WTC11 (cell line): Measurements from ENCODE around the gene SIK2. TPM values are rescaled to one million over a fixed set of nuclear protein-coding genes. Genes with fewer than 3 reads are reported as not detected.
A peak's percentile ranks its signal among the peaks of the same experiment; 100 is the strongest.

ENCODE experiments used
- ATAC-seq: fragments of 200-7000 bp; cut with Tn5 transposase; 2 replicates; pipeline ENCODE4 v1.10.0; 2021; ENCODE audit warnings: mild to moderate bottlenecking, moderate library complexity
- CTCF ChIA-PET: fragments of 300-600 bp; sonication (Branson Sonifier 250); formaldehyde crosslinking; loops from one replicate; lab custom pipeline; 2021; ENCODE audit warnings: antibody characterized with exemption; lab: Charles Lee
- POLR2A ChIA-PET: fragments of 350-600 bp; sonication (Branson Sonifier 250); formaldehyde crosslinking; loops from one replicate; lab custom pipeline; 2021; ENCODE audit warnings: antibody characterized with exemption; lab: Charles Lee
- DNase-seq: peaks from one replicate; pipeline ENCODE4 v3.0.0; 2021; ENCODE audit warnings: low spot score
- H3K27ac Mint-ChIP-seq: 2 replicates; pipeline ENCODE4 v1.8.0; 2021; ENCODE audit warnings: mixed read lengths
- H3K27me3 Mint-ChIP-seq: 2 replicates; pipeline ENCODE4 v1.8.0; 2021; ENCODE audit warnings: low read depth, mild to moderate bottlenecking, moderate library complexity, mixed read lengths
- H3K36me3 Mint-ChIP-seq: 2 replicates; pipeline ENCODE4 v1.8.0; 2021; ENCODE audit warnings: mixed read lengths
- H3K4me1 Mint-ChIP-seq: 2 replicates; pipeline ENCODE4 v1.8.0; 2022; ENCODE audit warnings: mixed read lengths
- H3K4me3 Mint-ChIP-seq: 2 replicates; pipeline ENCODE4 v1.8.0; 2021; ENCODE audit warnings: mild to moderate bottlenecking, moderate library complexity, mixed read lengths
- H3K9me3 Mint-ChIP-seq: 2 replicates; pipeline ENCODE4 v1.8.0; 2021; ENCODE audit warnings: mixed read lengths
- ATF2 ChIP-seq: sonication (generic); formaldehyde crosslinking; IDR thresholded peaks from 2 replicates; pipeline ENCODE4 v1.8.1; 2022; ENCODE audit warnings: low read depth, missing genetic modification reagents, borderline replicate concordance
- HMGXB4 ChIP-seq: sonication (generic); formaldehyde crosslinking; IDR thresholded peaks from 2 replicates; pipeline ENCODE4 v1.8.1; 2023; ENCODE audit warnings: mild to moderate bottlenecking, moderate library complexity, missing genetic modification reagents
- JUN ChIP-seq: sonication (generic); formaldehyde crosslinking; IDR thresholded peaks from 2 replicates; pipeline ENCODE4 v1.8.0; 2023; ENCODE audit warnings: mild to moderate bottlenecking, missing genetic modification reagents
- KAT7 ChIP-seq: sonication (generic); formaldehyde crosslinking; IDR thresholded peaks from 2 replicates; pipeline ENCODE4 v1.8.1; 2023; ENCODE audit warnings: missing genetic modification reagents, mild to moderate bottlenecking, borderline replicate concordance
- NFE2L1 ChIP-seq: sonication (generic); formaldehyde crosslinking; IDR thresholded peaks from 2 replicates; pipeline ENCODE4 v1.8.1; 2023; ENCODE audit warnings: missing genetic modification reagents
- NR3C1 ChIP-seq: sonication (generic); formaldehyde crosslinking; conservative IDR thresholded peaks from 2 replicates; pipeline ENCODE4 v1.8.1; 2023; ENCODE audit warnings: low read depth, mild to moderate bottlenecking, missing genetic modification reagents
- SMAD3 ChIP-seq: sonication (generic); formaldehyde crosslinking; IDR thresholded peaks from 2 replicates; pipeline ENCODE4 v1.8.0; 2022; ENCODE audit warnings: missing genetic modification reagents, mild to moderate bottlenecking, borderline replicate concordance
- SP1 ChIP-seq: sonication (generic); formaldehyde crosslinking; conservative IDR thresholded peaks from 2 replicates; pipeline ENCODE4 v1.8.1; 2022; ENCODE audit warnings: missing genetic modification reagents
- TEAD1 ChIP-seq: sonication (generic); formaldehyde crosslinking; IDR thresholded peaks from 2 replicates; pipeline ENCODE4 v1.8.0; 2022; ENCODE audit warnings: mild to moderate bottlenecking, missing genetic modification reagents
- USF1 ChIP-seq: sonication (generic); formaldehyde crosslinking; IDR thresholded peaks from 2 replicates; pipeline ENCODE4 v1.8.0; 2022; ENCODE audit warnings: mild to moderate bottlenecking, missing genetic modification reagents
- USF2 ChIP-seq: sonication (generic); formaldehyde crosslinking; IDR thresholded peaks from 2 replicates; pipeline ENCODE4 v1.8.1; 2023; ENCODE audit warnings: mild to moderate bottlenecking, missing genetic modification reagents, moderate library complexity
- total RNA-seq: library from RNA; stranded (reverse); gene quantifications from 3 replicates; pipeline ENCODE4 v1.2.3, GENCODE V29; 2021
- TF ChIP-seq, protein P1 (sequence below): sonication (generic); formaldehyde crosslinking; IDR thresholded peaks from 2 replicates; pipeline ENCODE4 v1.8.1; 2023; ENCODE audit warnings: mild to moderate bottlenecking, missing genetic modification reagents, moderate library complexity
- TF ChIP-seq, protein P2 (sequence below): sonication (generic); formaldehyde crosslinking; IDR thresholded peaks from 2 replicates; pipeline ENCODE4 v1.8.1; 2022; ENCODE audit warnings: mild to moderate bottlenecking, moderate library complexity, missing genetic modification reagents
- TF ChIP-seq, protein P3 (sequence below): sonication (generic); formaldehyde crosslinking; IDR thresholded peaks from 2 replicates; pipeline ENCODE4 v1.8.0; 2023; ENCODE audit warnings: missing genetic modification reagents, mild to moderate bottlenecking, borderline replicate concordance

SIK2 gene
- total RNA-seq, 1 experiment from 2014 or later = 7.2 TPM

GRCh38 chr11:111765984-111766833 lies 164.0 kb downstream of the SIK2 start, which contains the start of gene PPP2R1B:
TSS of gene PPP2R1B (minus strand) at chr11:111766389. CDS start at chr11:111766361, 28 bp downstream.
- CTCF ChIA-PET = interaction anchor here (0.9 to 2.2 kb wide), 8 partner anchors 11 to 311 kb away, joined by 3 to 18 read pairs (median 6); partner anchors contain the start of gene ALG9

DNA sequence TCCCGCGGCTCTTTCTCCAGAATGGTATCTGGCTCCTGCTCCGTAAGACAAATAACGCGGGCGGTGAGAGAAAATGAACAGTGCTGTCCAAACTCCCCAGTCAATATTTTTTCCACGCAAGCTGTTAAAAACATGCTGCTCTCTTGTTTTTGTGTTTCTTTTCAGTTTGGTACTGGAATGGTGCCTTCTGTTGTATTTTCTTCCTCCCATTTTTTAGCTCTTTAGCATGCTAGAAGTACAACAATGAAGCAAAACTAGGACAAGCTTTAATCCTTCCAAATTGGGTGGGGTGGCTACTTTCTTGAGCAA lies 164.5 kb downstream of the SIK2 start:
- DNase-seq = no peak
- CTCF ChIA-PET = interaction anchor here (0.8 to 2.2 kb wide), 10 partner anchors 10 to 312 kb away, joined by 3 to 18 read pairs (median 4); partner anchors contain the start of gene ALG9
- Mint-ChIP-seq H3K27me3 (no peaks in the 10 kb centered on the region), H3K36me3 (peaks cover 28% of the 10 kb centered on the region), H3K27ac (peak overlapping the region; percentile 98)
- no peak for ATAC-seq
- no peak for TF ChIP-seq ATF2 (CRISPR knock-in tag)
- TF ChIP-seq, protein P1, sequence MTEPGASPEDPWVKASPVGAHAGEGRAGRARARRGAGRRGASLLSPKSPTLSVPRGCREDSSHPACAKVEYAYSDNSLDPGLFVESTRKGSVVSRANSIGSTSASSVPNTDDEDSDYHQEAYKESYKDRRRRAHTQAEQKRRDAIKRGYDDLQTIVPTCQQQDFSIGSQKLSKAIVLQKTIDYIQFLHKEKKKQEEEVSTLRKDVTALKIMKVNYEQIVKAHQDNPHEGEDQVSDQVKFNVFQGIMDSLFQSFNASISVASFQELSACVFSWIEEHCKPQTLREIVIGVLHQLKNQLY = no peak
- TF ChIP-seq, protein P2, sequence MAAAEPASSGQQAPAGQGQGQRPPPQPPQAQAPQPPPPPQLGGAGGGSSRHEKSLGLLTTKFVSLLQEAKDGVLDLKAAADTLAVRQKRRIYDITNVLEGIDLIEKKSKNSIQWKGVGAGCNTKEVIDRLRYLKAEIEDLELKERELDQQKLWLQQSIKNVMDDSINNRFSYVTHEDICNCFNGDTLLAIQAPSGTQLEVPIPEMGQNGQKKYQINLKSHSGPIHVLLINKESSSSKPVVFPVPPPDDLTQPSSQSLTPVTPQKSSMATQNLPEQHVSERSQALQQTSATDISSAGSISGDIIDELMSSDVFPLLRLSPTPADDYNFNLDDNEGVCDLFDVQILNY (CRISPR knock-in tag) = 0 out of 2 replicates have a peak, but pooled peaks have one; percentile 2
- TF ChIP-seq, all 79 proteins: peak for 1
- POLR2A ChIA-PET = interaction anchor here (0.9 to 1.4 kb wide), 9 partner anchors 10 to 227 kb away, joined by 3 to 6 read pairs (median 4); partner anchors contain the start of gene ALG9
- Mint-ChIP-seq H3K4me1 (peaks cover 50% of the 10 kb centered on the region), H3K9me3 (no peaks in the 10 kb centered on the region), H3K4me3 (peak overlapping the region; percentile 87)

More at GRCh38 chr11:111765984-111766833, 164.0 kb downstream of the SIK2 start, which contains the start of gene PPP2R1B:
- peaks cover 34% of the 10 kb centered on the region for H3K36me3 Mint-ChIP-seq
- peak within 1 kb of the TSS; percentile 98 for H3K27ac Mint-ChIP-seq
- H3K4me1 Mint-ChIP-seq = peaks cover 44% of the 10 kb centered on the region
- TF ChIP-seq TEAD1 (CRISPR knock-in tag) = 0 out of 2 replicates have a peak, but pooled peaks have one; percentile 13
- TF ChIP-seq JUN (CRISPR knock-in tag) = 0 out of 2 replicates have a peak, but pooled peaks have one; percentile 35
- peak; percentile 45; the same call in 1 of the 2 replicates for TF ChIP-seq NFE2L1 (CRISPR knock-in tag)
- peak; percentile 44 for TF ChIP-seq USF1 (CRISPR knock-in tag)
- TF ChIP-seq HMGXB4 (CRISPR knock-in tag) = peak; percentile 62; the same call in 1 of the 2 replicates
- TF ChIP-seq NR3C1 = 0 out of 2 replicates have a peak, but pooled peaks have one; percentile 78
- TF ChIP-seq, protein P3, sequence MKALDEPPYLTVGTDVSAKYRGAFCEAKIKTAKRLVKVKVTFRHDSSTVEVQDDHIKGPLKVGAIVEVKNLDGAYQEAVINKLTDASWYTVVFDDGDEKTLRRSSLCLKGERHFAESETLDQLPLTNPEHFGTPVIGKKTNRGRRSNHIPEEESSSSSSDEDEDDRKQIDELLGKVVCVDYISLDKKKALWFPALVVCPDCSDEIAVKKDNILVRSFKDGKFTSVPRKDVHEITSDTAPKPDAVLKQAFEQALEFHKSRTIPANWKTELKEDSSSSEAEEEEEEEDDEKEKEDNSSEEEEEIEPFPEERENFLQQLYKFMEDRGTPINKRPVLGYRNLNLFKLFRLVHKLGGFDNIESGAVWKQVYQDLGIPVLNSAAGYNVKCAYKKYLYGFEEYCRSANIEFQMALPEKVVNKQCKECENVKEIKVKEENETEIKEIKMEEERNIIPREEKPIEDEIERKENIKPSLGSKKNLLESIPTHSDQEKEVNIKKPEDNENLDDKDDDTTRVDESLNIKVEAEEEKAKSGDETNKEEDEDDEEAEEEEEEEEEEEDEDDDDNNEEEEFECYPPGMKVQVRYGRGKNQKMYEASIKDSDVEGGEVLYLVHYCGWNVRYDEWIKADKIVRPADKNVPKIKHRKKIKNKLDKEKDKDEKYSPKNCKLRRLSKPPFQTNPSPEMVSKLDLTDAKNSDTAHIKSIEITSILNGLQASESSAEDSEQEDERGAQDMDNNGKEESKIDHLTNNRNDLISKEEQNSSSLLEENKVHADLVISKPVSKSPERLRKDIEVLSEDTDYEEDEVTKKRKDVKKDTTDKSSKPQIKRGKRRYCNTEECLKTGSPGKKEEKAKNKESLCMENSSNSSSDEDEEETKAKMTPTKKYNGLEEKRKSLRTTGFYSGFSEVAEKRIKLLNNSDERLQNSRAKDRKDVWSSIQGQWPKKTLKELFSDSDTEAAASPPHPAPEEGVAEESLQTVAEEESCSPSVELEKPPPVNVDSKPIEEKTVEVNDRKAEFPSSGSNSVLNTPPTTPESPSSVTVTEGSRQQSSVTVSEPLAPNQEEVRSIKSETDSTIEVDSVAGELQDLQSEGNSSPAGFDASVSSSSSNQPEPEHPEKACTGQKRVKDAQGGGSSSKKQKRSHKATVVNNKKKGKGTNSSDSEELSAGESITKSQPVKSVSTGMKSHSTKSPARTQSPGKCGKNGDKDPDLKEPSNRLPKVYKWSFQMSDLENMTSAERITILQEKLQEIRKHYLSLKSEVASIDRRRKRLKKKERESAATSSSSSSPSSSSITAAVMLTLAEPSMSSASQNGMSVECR (CRISPR knock-in tag) = peak; percentile 65; the same call in 1 of the 2 replicates
- TF ChIP-seq SMAD3 = 0 out of 2 replicates have a peak, but pooled peaks have one; percentile 59
- TF ChIP-seq USF2 = no peak
- no peak; the same call in 1 of the 2 replicates for TF ChIP-seq KAT7 (CRISPR knock-in tag)
- peak; percentile 54; the same call in 1 of the 2 replicates for TF ChIP-seq SP1 (CRISPR knock-in tag)
- TF ChIP-seq, all 79 proteins: peak for 9
- ATAC-seq = peak; percentile 90
- H3K9me3 Mint-ChIP-seq = no peaks in the 10 kb centered on the region
- DNase-seq = peak; percentile 74
- POLR2A ChIA-PET = interaction anchor here (0.8 to 1.4 kb wide), 9 partner anchors 11 to 227 kb away, joined by 3 to 6 read pairs (median 4); partner anchors contain the start of genes ALG9 and SIK2
- no peaks in the 10 kb centered on the region for H3K27me3 Mint-ChIP-seq
- H3K4me3 Mint-ChIP-seq = peak within 1 kb of the TSS; percentile 87
